GM23338 (cell line): ENCODE results near the gene FBXO38. TPM values are rescaled to one million over a fixed set of nuclear protein-coding genes. Genes with fewer than 3 reads are reported as not detected.
A peak's percentile ranks its signal among the peaks of the same experiment; 100 is the strongest.

Source experiments
- ATAC-seq: fragments of 200-7000 bp; cut with Tn5 transposase; 3 replicates; pipeline ENCODE4 v1.9.1; 2020
- DNase-seq: peaks from one replicate; pipeline ENCODE4 v3.0.0-alpha.2; 2015; ENCODE audit warnings: low spot score
- H2AFZ ChIP-seq: fragments of 200-600 bp; sonication (generic); 2 replicates; pipeline ENCODE4 v1.8.0; 2016; ENCODE audit warnings: antibody characterized with exemption, mild to moderate bottlenecking, moderate library complexity
- H3F3A ChIP-seq: fragments of 200-600 bp; sonication (generic); replicated peaks from 2 replicates; pipeline ENCODE4 v1.8.0; 2017; ENCODE audit warnings: antibody characterized with exemption, mixed run types, low read depth
- H3K27ac ChIP-seq: fragments of 200-600 bp; sonication (generic); 2 replicates; pipeline ENCODE4 v1.6.1; 2016; ENCODE audit warnings: low read depth
- H3K27me3 ChIP-seq: fragments of 200-600 bp; sonication (generic); 2 replicates; pipeline ENCODE4 v1.8.0; 2016; ENCODE audit warnings: mild to moderate bottlenecking, mixed run types, moderate library complexity; ENCODE audit not compliant: insufficient read depth
- H3K36me3 ChIP-seq: fragments of 200-600 bp; sonication (generic); 2 replicates; pipeline ENCODE4 v1.8.0; 2016; ENCODE audit warnings: mild to moderate bottlenecking; ENCODE audit not compliant: insufficient read depth
- H3K4me1 ChIP-seq: fragments of 200-600 bp; sonication (generic); 2 replicates; pipeline ENCODE4 v1.8.0; 2016; ENCODE audit warnings: mild to moderate bottlenecking, moderate library complexity; ENCODE audit not compliant: insufficient read depth
- H3K4me2 ChIP-seq: fragments of 200-600 bp; sonication (generic); 2 replicates; pipeline ENCODE4 v1.7.1; 2017; ENCODE audit warnings: mixed run types
- H3K4me3 ChIP-seq: fragments of 200-600 bp; sonication (generic); 2 replicates; pipeline ENCODE4 v1.6.1; 2016; ENCODE audit warnings: mixed run types
- H3K79me2 ChIP-seq: fragments of 200-600 bp; sonication (generic); replicated peaks from 2 replicates; pipeline ENCODE4 v1.8.0; 2017; ENCODE audit warnings: mild to moderate bottlenecking; ENCODE audit not compliant: insufficient read depth
- H3K9me2 ChIP-seq: fragments of 200-600 bp; sonication (generic); 2 replicates; pipeline ENCODE4 v1.8.0; 2017; ENCODE audit not compliant: insufficient read depth
- H4K20me1 ChIP-seq: fragments of 200-600 bp; sonication (generic); replicated peaks from 2 replicates; pipeline ENCODE4 v1.8.0; 2017; ENCODE audit warnings: mild to moderate bottlenecking; ENCODE audit not compliant: insufficient read depth
- H3K27ac Mint-ChIP-seq: 2 replicates; pipeline ENCODE4 v1.8.0; 2020; ENCODE audit warnings: inconsistent platforms, mild to moderate bottlenecking, moderate library complexity, mixed read lengths
- H3K27me3 Mint-ChIP-seq: 3 replicates; pipeline ENCODE4 v1.8.0; 2022; ENCODE audit warnings: low read depth, mild to moderate bottlenecking, moderate library complexity, mixed read lengths, inconsistent platforms; ENCODE audit not compliant: insufficient read depth, poor library complexity
- H3K36me3 Mint-ChIP-seq: 3 replicates; pipeline ENCODE4 v1.8.0; 2021; ENCODE audit warnings: low read depth, mild to moderate bottlenecking, inconsistent platforms, moderate library complexity, mixed read lengths
- H3K4me1 Mint-ChIP-seq: 3 replicates; pipeline ENCODE4 v1.8.0; 2020; ENCODE audit warnings: mild to moderate bottlenecking, inconsistent platforms, mixed read lengths
- H3K4me3 Mint-ChIP-seq: 3 replicates; pipeline ENCODE4 v1.8.0; 2021; ENCODE audit warnings: moderate library complexity, mild to moderate bottlenecking, inconsistent platforms, mixed read lengths
- H3K9me3 Mint-ChIP-seq: 3 replicates; pipeline ENCODE4 v1.8.0; 2020; ENCODE audit warnings: moderate library complexity, mild to moderate bottlenecking, inconsistent platforms, mixed read lengths
- CREB1 ChIP-seq: fragments of 250-450 bp; sonication (Bioruptor Pico); IDR thresholded peaks from 2 replicates; pipeline ENCODE4 v1.5.0; 2020; ENCODE audit warnings: low read depth, mild to moderate bottlenecking, moderate library complexity
- ETS1 ChIP-seq: IDR thresholded peaks from 2 replicates; pipeline ENCODE4 v1.6.1; 2016; ENCODE audit warnings: antibody characterized with exemption
- EZH2 ChIP-seq: fragments of 200-600 bp; sonication (generic); IDR thresholded peaks from one replicate; pipeline ENCODE4 v1.8.0; 2017; ENCODE audit warnings: antibody characterized with exemption, mild to moderate bottlenecking, low read depth; ENCODE audit not compliant: unreplicated experiment
- EZH2phosphoT487 ChIP-seq: fragments of 200-600 bp; sonication (generic); IDR thresholded peaks from one replicate; pipeline ENCODE4 v1.8.1; 2018; ENCODE audit warnings: antibody characterized with exemption; ENCODE audit not compliant: unreplicated experiment
- JUNB ChIP-seq: IDR thresholded peaks from one replicate; pipeline ENCODE4 v1.6.1; 2016; ENCODE audit warnings: antibody characterized with exemption; ENCODE audit not compliant: unreplicated experiment
- NANOG ChIP-seq: IDR thresholded peaks from 2 replicates; pipeline ENCODE4 v1.6.1; 2016; ENCODE audit warnings: antibody characterized with exemption, borderline replicate concordance
- POLR2AphosphoS5 ChIP-seq: IDR thresholded peaks from 2 replicates; pipeline ENCODE4 v1.6.1; 2016; ENCODE audit warnings: antibody characterized with exemption, low read depth
- STAT1 ChIP-seq: IDR thresholded peaks from one replicate; pipeline ENCODE4 v1.6.1; 2016; ENCODE audit warnings: antibody characterized with exemption; ENCODE audit not compliant: unreplicated experiment
- ZNF114 ChIP-seq: fragments of 250-450 bp; sonication (Bioruptor Pico); IDR thresholded peaks from 2 replicates; pipeline ENCODE4 v1.5.0; 2020; ENCODE audit warnings: mild to moderate bottlenecking, moderate library complexity
- ZNF331 ChIP-seq: fragments of 250-450 bp; sonication (Bioruptor Pico); IDR thresholded peaks from 2 replicates; pipeline ENCODE4 v1.5.0; 2020; ENCODE audit warnings: low read depth, mild to moderate bottlenecking, moderate library complexity
- polyA plus RNA-seq: library from polyadenylated mRNA; unstranded; fragments of >200 nt; fragmentation: Nextera tagmentation; extraction: Ambion mirVana; gene quantifications from 2 replicates; pipeline ENCODE4 v1.2.1, GENCODE V29; 2016
- total RNA-seq: library from RNA; depleted of rRNA; stranded (reverse); fragments of >200 nt; shearing (Covaris generic); gene quantifications from 2 replicates; pipeline ENCODE4 v1.2.3, GENCODE V29; 2014
- TF ChIP-seq, protein P1 (sequence below): fragments of 250-450 bp; sonication (Bioruptor Pico); IDR thresholded peaks from 2 replicates; pipeline ENCODE4 v1.5.0; 2020; ENCODE audit warnings: mild to moderate bottlenecking, moderate library complexity
- TF ChIP-seq, protein P2 (sequence below), 2 experiments: fragments of 200-600 bp in 1 of 2; sonication (generic) in 1 of 2; conservative IDR thresholded peaks; 2 replicates each; pipeline versions ENCODE4 v1.5.1 to v1.6.1; 2016 to 2017; ENCODE audit warnings: antibody characterized with exemption in 2 of 2, low read depth in 2 of 2, mild to moderate bottlenecking in 2 of 2, moderate library complexity in 1 of 2
- TF ChIP-seq, protein P3 (sequence below): IDR thresholded peaks from one replicate; pipeline ENCODE4 v1.6.1; 2018; ENCODE audit warnings: antibody characterized with exemption; ENCODE audit not compliant: unreplicated experiment

FBXO38 gene
- total and polyA plus RNA-seq, 2 experiments from 2014 or later: 13.3 to 45.6 TPM

- Histone ChIP-seq H3K4me2 (no peak overlapping the region), H3K9me2 (no peaks in the 10 kb centered on the region), H2AFZ (0 out of 2 replicates have a peak overlapping the region, but pooled peaks have one; percentile 18), H3K4me1 (no peaks in the 10 kb centered on the region), H4K20me1 (no peaks in the 10 kb centered on the region), H3K79me2 (no peaks in the 10 kb centered on the region), H3K27ac (no peak overlapping the region), H3K27me3 (no peaks in the 10 kb centered on the region), H3K36me3 (no peaks in the 10 kb centered on the region), H3F3A (no peaks in the 10 kb centered on the region), H3K4me3 (no peak overlapping the region)
- Mint-ChIP-seq H3K27me3 (no peaks in the 10 kb centered on the region), H3K9me3 (no peaks in the 10 kb centered on the region), H3K27ac (no peak overlapping the region), H3K4me3 (no peak overlapping the region), H3K4me1 (no peaks in the 10 kb centered on the region), H3K36me3 (no peaks in the 10 kb centered on the region)
- ATAC-seq: no peak; the same call in 2 of the 3 replicates
- TF ChIP-seq ZNF331 (CRISPR knock-in tag) (no peak), CREB1 (CRISPR knock-in tag) (no peak), EZH2 (no peak), ETS1 (no peak), JUNB (no peak), ZNF114 (CRISPR knock-in tag) (no peak), EZH2phosphoT487 (no peak), STAT1 (no peak), NANOG (no peak), POLR2AphosphoS5 (no peak)
- TF ChIP-seq, protein P1, sequence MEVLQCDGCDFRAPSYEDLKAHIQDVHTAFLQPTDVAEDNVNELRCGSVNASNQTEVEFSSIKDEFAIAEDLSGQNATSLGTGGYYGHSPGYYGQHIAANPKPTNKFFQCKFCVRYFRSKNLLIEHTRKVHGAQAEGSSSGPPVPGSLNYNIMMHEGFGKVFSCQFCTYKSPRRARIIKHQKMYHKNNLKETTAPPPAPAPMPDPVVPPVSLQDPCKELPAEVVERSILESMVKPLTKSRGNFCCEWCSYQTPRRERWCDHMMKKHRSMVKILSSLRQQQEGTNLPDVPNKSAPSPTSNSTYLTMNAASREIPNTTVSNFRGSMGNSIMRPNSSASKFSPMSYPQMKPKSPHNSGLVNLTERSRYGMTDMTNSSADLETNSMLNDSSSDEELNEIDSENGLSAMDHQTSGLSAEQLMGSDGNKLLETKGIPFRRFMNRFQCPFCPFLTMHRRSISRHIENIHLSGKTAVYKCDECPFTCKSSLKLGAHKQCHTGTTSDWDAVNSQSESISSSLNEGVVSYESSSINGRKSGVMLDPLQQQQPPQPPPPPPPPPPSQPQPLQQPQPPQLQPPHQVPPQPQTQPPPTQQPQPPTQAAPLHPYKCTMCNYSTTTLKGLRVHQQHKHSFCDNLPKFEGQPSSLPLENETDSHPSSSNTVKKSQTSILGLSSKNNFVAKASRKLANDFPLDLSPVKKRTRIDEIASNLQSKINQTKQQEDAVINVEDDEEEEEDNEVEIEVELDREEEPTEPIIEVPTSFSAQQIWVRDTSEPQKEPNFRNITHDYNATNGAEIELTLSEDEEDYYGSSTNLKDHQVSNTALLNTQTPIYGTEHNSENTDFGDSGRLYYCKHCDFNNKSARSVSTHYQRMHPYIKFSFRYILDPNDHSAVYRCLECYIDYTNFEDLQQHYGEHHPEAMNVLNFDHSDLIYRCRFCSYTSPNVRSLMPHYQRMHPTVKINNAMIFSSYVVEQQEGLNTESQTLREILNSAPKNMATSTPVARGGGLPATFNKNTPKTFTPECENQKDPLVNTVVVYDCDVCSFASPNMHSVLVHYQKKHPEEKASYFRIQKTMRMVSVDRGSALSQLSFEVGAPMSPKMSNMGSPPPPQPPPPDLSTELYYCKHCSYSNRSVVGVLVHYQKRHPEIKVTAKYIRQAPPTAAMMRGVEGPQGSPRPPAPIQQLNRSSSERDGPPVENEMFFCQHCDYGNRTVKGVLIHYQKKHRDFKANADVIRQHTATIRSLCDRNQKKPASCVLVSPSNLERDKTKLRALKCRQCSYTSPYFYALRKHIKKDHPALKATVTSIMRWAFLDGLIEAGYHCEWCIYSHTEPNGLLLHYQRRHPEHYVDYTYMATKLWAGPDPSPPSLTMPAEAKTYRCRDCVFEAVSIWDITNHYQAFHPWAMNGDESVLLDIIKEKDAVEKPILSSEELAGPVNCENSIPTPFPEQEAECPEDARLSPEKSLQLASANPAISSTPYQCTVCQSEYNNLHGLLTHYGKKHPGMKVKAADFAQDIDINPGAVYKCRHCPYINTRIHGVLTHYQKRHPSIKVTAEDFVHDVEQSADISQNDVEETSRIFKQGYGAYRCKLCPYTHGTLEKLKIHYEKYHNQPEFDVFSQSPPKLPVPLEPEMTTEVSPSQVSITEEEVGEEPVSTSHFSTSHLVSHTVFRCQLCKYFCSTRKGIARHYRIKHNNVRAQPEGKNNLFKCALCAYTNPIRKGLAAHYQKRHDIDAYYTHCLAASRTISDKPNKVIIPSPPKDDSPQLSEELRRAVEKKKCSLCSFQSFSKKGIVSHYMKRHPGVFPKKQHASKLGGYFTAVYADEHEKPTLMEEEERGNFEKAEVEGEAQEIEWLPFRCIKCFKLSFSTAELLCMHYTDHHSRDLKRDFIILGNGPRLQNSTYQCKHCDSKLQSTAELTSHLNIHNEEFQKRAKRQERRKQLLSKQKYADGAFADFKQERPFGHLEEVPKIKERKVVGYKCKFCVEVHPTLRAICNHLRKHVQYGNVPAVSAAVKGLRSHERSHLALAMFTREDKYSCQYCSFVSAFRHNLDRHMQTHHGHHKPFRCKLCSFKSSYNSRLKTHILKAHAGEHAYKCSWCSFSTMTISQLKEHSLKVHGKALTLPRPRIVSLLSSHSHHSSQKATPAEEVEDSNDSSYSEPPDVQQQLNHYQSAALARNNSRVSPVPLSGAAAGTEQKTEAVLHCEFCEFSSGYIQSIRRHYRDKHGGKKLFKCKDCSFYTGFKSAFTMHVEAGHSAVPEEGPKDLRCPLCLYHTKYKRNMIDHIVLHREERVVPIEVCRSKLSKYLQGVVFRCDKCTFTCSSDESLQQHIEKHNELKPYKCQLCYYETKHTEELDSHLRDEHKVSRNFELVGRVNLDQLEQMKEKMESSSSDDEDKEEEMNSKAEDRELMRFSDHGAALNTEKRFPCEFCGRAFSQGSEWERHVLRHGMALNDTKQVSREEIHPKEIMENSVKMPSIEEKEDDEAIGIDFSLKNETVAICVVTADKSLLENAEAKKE (CRISPR knock-in tag): no peak
- TF ChIP-seq, protein P2, sequence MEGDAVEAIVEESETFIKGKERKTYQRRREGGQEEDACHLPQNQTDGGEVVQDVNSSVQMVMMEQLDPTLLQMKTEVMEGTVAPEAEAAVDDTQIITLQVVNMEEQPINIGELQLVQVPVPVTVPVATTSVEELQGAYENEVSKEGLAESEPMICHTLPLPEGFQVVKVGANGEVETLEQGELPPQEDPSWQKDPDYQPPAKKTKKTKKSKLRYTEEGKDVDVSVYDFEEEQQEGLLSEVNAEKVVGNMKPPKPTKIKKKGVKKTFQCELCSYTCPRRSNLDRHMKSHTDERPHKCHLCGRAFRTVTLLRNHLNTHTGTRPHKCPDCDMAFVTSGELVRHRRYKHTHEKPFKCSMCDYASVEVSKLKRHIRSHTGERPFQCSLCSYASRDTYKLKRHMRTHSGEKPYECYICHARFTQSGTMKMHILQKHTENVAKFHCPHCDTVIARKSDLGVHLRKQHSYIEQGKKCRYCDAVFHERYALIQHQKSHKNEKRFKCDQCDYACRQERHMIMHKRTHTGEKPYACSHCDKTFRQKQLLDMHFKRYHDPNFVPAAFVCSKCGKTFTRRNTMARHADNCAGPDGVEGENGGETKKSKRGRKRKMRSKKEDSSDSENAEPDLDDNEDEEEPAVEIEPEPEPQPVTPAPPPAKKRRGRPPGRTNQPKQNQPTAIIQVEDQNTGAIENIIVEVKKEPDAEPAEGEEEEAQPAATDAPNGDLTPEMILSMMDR (conservative IDR thresholded peaks at IDR 0.05; ENCODE audit: low read depth in 2 of 2): no peak
- TF ChIP-seq, protein P3, sequence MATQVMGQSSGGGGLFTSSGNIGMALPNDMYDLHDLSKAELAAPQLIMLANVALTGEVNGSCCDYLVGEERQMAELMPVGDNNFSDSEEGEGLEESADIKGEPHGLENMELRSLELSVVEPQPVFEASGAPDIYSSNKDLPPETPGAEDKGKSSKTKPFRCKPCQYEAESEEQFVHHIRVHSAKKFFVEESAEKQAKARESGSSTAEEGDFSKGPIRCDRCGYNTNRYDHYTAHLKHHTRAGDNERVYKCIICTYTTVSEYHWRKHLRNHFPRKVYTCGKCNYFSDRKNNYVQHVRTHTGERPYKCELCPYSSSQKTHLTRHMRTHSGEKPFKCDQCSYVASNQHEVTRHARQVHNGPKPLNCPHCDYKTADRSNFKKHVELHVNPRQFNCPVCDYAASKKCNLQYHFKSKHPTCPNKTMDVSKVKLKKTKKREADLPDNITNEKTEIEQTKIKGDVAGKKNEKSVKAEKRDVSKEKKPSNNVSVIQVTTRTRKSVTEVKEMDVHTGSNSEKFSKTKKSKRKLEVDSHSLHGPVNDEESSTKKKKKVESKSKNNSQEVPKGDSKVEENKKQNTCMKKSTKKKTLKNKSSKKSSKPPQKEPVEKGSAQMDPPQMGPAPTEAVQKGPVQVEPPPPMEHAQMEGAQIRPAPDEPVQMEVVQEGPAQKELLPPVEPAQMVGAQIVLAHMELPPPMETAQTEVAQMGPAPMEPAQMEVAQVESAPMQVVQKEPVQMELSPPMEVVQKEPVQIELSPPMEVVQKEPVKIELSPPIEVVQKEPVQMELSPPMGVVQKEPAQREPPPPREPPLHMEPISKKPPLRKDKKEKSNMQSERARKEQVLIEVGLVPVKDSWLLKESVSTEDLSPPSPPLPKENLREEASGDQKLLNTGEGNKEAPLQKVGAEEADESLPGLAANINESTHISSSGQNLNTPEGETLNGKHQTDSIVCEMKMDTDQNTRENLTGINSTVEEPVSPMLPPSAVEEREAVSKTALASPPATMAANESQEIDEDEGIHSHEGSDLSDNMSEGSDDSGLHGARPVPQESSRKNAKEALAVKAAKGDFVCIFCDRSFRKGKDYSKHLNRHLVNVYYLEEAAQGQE: no peak
- DNase-seq: peak; percentile 17
Measured at GRCh38 chr5:148474025-148474511, 90.3 kb downstream of the FBXO38 start.
